ENCODE results near the gene OTULIN.

OTULIN gene

GRCh38 chr5:14713476-14714390 lies 49.2 kb downstream of the OTULIN start:
- Histone ChIP-seq H3K27ac (no peak overlapping the region), H3K36me3 (peaks cover 63% of the 10 kb centered on the region), H3K4me3 (ENCODE audit: low read depth in 1 of 2, low read length in 1 of 2) (no peak overlapping the region), H3K4me1 (ENCODE audit: control insufficient read depth in 1 of 2, insufficient read depth in 1 of 2, low read depth in 1 of 2, low read length in 1 of 2) (no peaks in the 10 kb centered on the region), H3K27me3 (no peaks in the 10 kb centered on the region), H3K9me3 (no peaks in the 10 kb centered on the region)
- TF ChIP-seq, protein P1, sequence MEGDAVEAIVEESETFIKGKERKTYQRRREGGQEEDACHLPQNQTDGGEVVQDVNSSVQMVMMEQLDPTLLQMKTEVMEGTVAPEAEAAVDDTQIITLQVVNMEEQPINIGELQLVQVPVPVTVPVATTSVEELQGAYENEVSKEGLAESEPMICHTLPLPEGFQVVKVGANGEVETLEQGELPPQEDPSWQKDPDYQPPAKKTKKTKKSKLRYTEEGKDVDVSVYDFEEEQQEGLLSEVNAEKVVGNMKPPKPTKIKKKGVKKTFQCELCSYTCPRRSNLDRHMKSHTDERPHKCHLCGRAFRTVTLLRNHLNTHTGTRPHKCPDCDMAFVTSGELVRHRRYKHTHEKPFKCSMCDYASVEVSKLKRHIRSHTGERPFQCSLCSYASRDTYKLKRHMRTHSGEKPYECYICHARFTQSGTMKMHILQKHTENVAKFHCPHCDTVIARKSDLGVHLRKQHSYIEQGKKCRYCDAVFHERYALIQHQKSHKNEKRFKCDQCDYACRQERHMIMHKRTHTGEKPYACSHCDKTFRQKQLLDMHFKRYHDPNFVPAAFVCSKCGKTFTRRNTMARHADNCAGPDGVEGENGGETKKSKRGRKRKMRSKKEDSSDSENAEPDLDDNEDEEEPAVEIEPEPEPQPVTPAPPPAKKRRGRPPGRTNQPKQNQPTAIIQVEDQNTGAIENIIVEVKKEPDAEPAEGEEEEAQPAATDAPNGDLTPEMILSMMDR (IDR thresholded peaks at IDR 0.05) = no peak

- TF ChIP-seq, protein P1 (IDR thresholded peaks at IDR 0.05) = no peak
- Histone ChIP-seq H3K36me3 (peaks cover 54% of the 10 kb centered on the region), H3K9me3 (no peaks in the 10 kb centered on the region), H3K27me3 (no peaks in the 10 kb centered on the region), H3K4me3 (ENCODE audit: low read depth in 1 of 2, low read length in 1 of 2) (no peak overlapping the region), H3K27ac (no peak overlapping the region), H3K4me1 (ENCODE audit: control insufficient read depth in 1 of 2, insufficient read depth in 1 of 2, low read depth in 1 of 2, low read length in 1 of 2) (no peaks in the 10 kb centered on the region)
Measured at GRCh38 chr5:14714706-14715105, 50.2 kb downstream of the OTULIN start.

- no peaks in the 10 kb centered on the region for H3K9me3 ChIP-seq
- no peak overlapping the region for H3K4me3 ChIP-seq (ENCODE audit: low read depth in 1 of 2, low read length in 1 of 2)
- H3K36me3 ChIP-seq = peaks cover 47% of the 10 kb centered on the region
- H3K4me1 ChIP-seq (ENCODE audit: control insufficient read depth in 1 of 2, insufficient read depth in 1 of 2, low read depth in 1 of 2, low read length in 1 of 2) = no peaks in the 10 kb centered on the region
- H3K27me3 ChIP-seq = no peaks in the 10 kb centered on the region
- H3K27ac ChIP-seq = no peak overlapping the region
- TF ChIP-seq, protein P1 (IDR thresholded peaks at IDR 0.05) = no peak
Measured at GRCh38 chr5:14715481-14715880, 51.0 kb downstream of the OTULIN start.

GRCh38 chr5:14716755-14717752 lies 52.5 kb downstream of the OTULIN start:
- Histone ChIP-seq H3K27me3 (no peaks in the 10 kb centered on the region), H3K9me3 (no peaks in the 10 kb centered on the region), H3K4me3 (ENCODE audit: low read depth in 1 of 2, low read length in 1 of 2) (no peak overlapping the region), H3K27ac (no peak overlapping the region), H3K4me1 (ENCODE audit: control insufficient read depth in 1 of 2, insufficient read depth in 1 of 2, low read depth in 1 of 2, low read length in 1 of 2) (no peaks in the 10 kb centered on the region), H3K36me3 (peaks cover 31% of the 10 kb centered on the region)
- TF ChIP-seq, protein P1 (IDR thresholded peaks at IDR 0.05) = no peak

DNA sequence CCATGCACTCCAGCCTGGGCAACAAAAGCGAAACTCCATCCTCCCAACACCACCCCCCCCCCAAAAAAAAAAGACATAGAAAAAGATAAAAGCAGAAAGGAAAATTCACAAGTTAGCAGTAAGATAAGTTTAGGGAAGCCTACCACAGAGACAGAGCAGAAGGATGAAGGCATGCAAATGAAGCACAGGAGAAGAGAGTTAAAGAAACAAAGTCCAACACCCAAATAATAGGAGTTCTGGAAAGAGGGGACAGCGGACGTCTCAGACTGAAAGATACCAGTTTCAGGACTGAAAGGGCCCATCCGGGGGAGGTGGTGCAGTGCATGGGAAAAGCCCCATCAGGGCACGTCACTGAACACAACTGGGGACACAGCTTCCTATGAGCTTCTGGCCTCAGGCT lies 54.3 kb downstream of the OTULIN start:
- Histone ChIP-seq H3K9me3 (no peaks in the 10 kb centered on the region), H3K27ac (no peak overlapping the region), H3K4me3 (ENCODE audit: low read depth in 1 of 2, low read length in 1 of 2) (no peak overlapping the region), H3K4me1 (ENCODE audit: control insufficient read depth in 1 of 2, insufficient read depth in 1 of 2, low read depth in 1 of 2, low read length in 1 of 2) (no peaks in the 10 kb centered on the region), H3K27me3 (no peaks in the 10 kb centered on the region), H3K36me3 (peaks cover 14% of the 10 kb centered on the region)
- TF ChIP-seq, protein P1 (IDR thresholded peaks at IDR 0.05) = no peak

All from neutrophil (primary cell).